Activated CD4-positive, alpha-beta memory T cell treated with anti-CD3 and anti-CD28 coated beads, Interleukin-2, amount 10 ng/mL, durations not matched to agents 7 days and 5 days (primary cell): ENCODE measurements around the gene CCR1. TPM values are rescaled to one million over a fixed set of nuclear protein-coding genes. Genes with fewer than 3 reads are reported as not detected.

ENCODE experiments used
- CTCF ChIA-PET: fragments of 350-600 bp; sonication (Branson Sonifier 250); formaldehyde crosslinking; loops from one replicate; lab custom pipeline; 2021; ENCODE audit warnings: antibody characterized with exemption, inconsistent platforms; lab: Charles Lee
- POLR2A ChIA-PET: fragments of 350-600 bp; sonication (Branson Sonifier 250); formaldehyde crosslinking; loops from one replicate; lab custom pipeline; 2021; ENCODE audit warnings: antibody characterized with exemption; lab: Charles Lee
- DNase-seq: peaks from one replicate; pipeline ENCODE4 v3.0.0-alpha.2; 2020
- H3K27ac Mint-ChIP-seq: one replicate; pipeline ENCODE4 v1.8.0; 2021; ENCODE audit warnings: mild to moderate bottlenecking, mixed read lengths
- H3K27me3 Mint-ChIP-seq: one replicate; pipeline ENCODE4 v1.8.0; 2021; ENCODE audit warnings: mixed read lengths
- H3K36me3 Mint-ChIP-seq: one replicate; pipeline ENCODE4 v1.8.0; 2021; ENCODE audit warnings: low read depth, mixed read lengths
- H3K4me1 Mint-ChIP-seq: one replicate; pipeline ENCODE4 v1.8.0; 2021; ENCODE audit warnings: mixed read lengths
- H3K4me3 Mint-ChIP-seq: one replicate; pipeline ENCODE4 v1.8.0; 2021; ENCODE audit warnings: mild to moderate bottlenecking, mixed read lengths
- H3K9me3 Mint-ChIP-seq: one replicate; pipeline ENCODE4 v1.8.0; 2021; ENCODE audit warnings: mixed read lengths
- total RNA-seq, 2 experiments: library from RNA; stranded (reverse); gene quantifications; one replicate each; pipeline ENCODE4 v1.2.3, GENCODE V29; 2021

Gene CCR1
- total RNA-seq, 2 experiments from 2014 or later: 20.0 to 20.7 TPM

DNA sequence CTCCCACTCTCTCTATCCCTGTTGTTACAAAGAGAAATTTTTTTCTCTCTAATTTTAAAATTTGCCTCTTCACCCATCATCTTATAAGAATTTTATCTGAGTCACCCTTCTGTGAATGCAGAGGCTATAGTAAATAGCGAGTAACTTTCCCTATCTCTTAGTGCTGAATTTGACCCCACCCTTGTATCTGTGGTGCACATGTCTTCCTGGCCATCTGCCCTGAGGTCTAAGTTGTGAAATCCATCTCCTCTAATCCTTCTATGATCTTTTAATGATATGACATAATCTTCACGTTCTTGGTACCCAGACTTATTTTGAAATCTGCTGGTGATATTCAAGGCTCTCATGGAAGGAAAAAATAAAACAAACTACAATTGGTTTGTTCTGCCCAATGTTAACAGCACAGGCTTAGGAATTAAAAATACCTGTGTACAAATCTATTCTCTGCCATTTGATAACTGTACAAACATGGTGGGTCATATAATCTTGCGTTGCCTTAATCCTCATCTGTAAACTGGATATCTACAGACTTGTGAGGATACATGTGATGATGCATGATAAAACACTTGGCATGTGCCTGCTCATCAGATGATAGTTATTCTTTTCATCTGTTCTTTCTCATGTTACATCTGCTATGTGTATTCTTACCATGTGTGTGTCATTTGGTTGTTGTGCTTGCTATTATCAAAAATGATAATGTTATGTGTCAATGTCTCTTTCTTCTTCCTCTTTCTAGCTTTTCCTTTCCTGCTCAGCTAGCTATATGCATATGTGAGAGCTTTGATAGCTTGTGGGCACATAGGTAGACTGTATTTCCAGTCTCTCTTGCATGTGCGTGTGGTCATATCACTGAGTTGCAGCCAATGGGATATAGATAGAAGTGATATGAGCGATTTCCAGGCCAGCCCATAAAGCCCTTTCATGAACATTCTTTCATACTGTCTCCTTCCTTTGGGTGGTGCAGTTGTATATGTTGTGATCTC is 20.4 kb upstream of the CCR1 start:
- DNase-seq: peak; percentile 46
- peaks cover 7% of the 10 kb centered on the region for H3K36me3 Mint-ChIP-seq
- no peak overlapping the region for H3K4me3 Mint-ChIP-seq
- peak overlapping the region; percentile 35 for H3K27ac Mint-ChIP-seq
- peaks cover 6% of the 10 kb centered on the region for H3K9me3 Mint-ChIP-seq
- ChIA-PET CTCF (interaction anchor here (1.0 to 3.1 kb wide), 3 partner anchors 86 to 144 kb away, joined by 3 to 16 read pairs (median 4); no protein-coding TSS in a partner anchor), POLR2A (interaction anchor here (0.9 to 1.8 kb wide), 4 partner anchors 41 to 144 kb away, joined by 3 to 5 read pairs (median 4); partner anchors contain the start of gene CCR5)
- H3K4me1 Mint-ChIP-seq: peaks cover 41% of the 10 kb centered on the region
- H3K27me3 Mint-ChIP-seq: peaks cover 43% of the 10 kb centered on the region

DNA sequence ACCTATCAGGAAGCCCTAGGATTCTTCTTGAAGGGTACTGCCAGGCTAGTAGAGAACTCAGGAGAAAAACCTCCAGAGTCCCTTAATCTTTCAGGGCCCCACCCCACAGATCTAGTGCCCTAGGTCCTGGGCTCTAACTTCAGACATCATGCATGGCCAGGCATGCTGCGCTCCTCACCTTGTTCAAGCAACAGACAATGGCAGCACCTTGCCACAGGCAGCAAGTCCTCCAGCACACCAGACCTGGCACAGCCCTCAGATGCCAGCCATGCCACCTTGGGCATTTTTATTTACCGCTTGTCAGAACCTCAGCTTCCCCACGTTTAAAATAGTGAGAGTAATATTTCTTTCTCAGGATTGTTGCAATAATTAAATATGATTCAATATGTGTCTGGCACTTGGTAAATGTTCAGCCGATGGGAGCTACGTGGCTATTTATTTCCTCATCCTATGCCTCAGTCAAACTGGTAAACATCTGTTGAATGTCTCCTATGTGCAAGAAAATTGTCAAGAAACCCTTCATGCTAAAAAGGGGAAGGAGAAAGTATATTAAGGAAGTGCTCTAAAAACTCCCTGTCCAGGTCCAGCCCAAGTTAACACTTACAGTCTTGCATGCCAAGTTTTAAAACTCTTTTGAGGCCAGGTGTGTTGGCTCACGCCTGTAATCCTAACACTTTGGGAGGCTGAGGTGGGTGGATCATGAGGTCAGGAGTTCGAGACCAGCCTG is 14.5 kb upstream of the CCR1 start:
- no peak overlapping the region for H3K4me3 Mint-ChIP-seq
- H3K9me3 Mint-ChIP-seq: peaks cover 18% of the 10 kb centered on the region
- H3K27ac Mint-ChIP-seq: no peak overlapping the region
- peaks cover 49% of the 10 kb centered on the region for H3K27me3 Mint-ChIP-seq
- ChIA-PET CTCF (interaction anchor here (1.1 to 1.4 kb wide), 2 partner anchors 14 to 149 kb away, joined by 3 to 5 read pairs; partner anchors contain the start of gene CCR1), POLR2A (interaction anchor here (1.0 to 1.2 kb wide), 2 partner anchors 17 to 142 kb away, joined by 3 to 4 read pairs; no protein-coding TSS in a partner anchor)
- DNase-seq: no peak
- H3K4me1 Mint-ChIP-seq: peaks cover 16% of the 10 kb centered on the region
- H3K36me3 Mint-ChIP-seq: peaks cover 27% of the 10 kb centered on the region

DNA sequence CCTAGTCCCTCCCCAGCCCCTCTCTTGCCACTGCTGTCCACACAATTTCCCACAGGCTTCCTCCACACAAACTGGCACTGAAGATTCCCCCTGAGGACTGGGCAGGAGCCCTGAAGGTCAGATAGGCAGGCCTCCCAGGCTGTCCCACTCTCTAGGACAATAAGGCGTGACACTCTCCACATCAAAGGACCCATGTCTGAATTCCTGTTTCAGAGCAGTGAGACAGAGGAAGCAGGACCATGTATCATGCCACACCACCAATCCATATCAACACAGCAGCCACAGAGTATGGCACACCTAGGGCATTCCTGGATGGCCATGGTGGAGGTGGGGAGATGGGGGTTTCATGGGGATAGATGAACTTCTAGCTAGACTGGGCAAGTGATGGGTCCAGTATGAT is 13.8 kb upstream of the CCR1 start:
- POLR2A ChIA-PET: interaction anchor here (1.0 kb wide), 1 partner anchor 16 kb away, joined by 3 read pairs; no protein-coding TSS in a partner anchor
- Mint-ChIP-seq H3K36me3 (peaks cover 29% of the 10 kb centered on the region), H3K27me3 (peaks cover 48% of the 10 kb centered on the region), H3K9me3 (peaks cover 18% of the 10 kb centered on the region), H3K27ac (no peak overlapping the region), H3K4me3 (no peak overlapping the region), H3K4me1 (peaks cover 22% of the 10 kb centered on the region)
- CTCF ChIA-PET: interaction anchor here (1.1 to 1.4 kb wide), 2 partner anchors 14 to 150 kb away, joined by 3 to 5 read pairs; partner anchors contain the start of gene CCR1
- no peak for DNase-seq

DNA sequence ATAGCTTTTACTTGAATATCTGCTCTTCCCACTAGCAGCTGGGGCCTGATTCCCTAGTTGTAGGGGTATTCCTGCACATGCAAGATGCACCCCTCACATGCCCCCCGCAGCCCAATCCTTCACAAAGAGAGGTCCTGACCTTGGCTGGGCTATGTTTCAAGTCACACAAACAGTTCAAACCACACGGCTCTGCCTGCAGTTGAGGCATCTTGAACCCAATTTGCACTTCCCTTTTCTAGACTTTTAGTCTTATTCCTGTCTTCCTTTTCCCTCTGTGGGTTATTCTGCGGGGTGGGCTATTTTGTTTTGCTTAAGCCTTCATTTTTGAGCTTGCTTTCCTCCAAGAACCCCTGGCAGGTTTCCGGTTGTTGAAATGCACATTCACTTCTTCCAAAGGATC is 13.3 kb upstream of the CCR1 start:
- peaks cover 47% of the 10 kb centered on the region for H3K27me3 Mint-ChIP-seq
- DNase-seq: no peak
- ChIA-PET POLR2A (no interaction called here), CTCF (no interaction called here)
- H3K4me3 Mint-ChIP-seq: no peak overlapping the region
- H3K4me1 Mint-ChIP-seq: peaks cover 24% of the 10 kb centered on the region
- H3K9me3 Mint-ChIP-seq: peaks cover 16% of the 10 kb centered on the region
- peaks cover 27% of the 10 kb centered on the region for H3K36me3 Mint-ChIP-seq
- no peak overlapping the region for H3K27ac Mint-ChIP-seq

DNA sequence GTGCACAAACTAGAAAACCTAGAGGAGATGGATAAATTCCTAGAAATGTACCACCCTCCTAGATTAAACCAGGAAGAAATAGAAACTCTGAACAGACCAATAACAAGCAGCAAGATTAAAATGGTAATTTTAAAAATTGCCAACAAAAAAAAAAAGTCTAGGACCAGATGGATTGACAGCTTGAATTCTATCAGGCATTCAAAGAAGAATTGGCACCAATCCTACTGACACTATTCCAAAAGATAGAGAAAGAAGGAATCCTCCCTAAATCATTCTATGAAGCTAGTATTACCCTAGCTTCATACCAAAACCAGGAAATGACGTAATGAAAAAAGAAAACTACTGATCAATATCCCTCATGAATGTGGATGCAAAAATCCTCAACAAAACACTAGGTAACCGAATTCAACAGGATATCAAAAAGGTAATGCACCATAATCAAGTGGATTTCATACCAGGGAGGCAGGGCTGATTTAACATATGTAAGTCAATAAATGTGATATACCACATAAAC is 10.1 kb upstream of the CCR1 start:
- no peak for DNase-seq
- Mint-ChIP-seq H3K9me3 (peaks cover 13% of the 10 kb centered on the region), H3K27me3 (peaks cover 34% of the 10 kb centered on the region), H3K4me1 (peaks cover 24% of the 10 kb centered on the region), H3K4me3 (no peak overlapping the region), H3K36me3 (peaks cover 24% of the 10 kb centered on the region), H3K27ac (no peak overlapping the region)
- ChIA-PET CTCF (interaction anchor here (1.0 to 7.2 kb wide), 4 partner anchors 13 to 227 kb away, joined by 3 to 135 read pairs (median 4); partner anchors contain the start of gene CCR5), POLR2A (no interaction called here)

DNA sequence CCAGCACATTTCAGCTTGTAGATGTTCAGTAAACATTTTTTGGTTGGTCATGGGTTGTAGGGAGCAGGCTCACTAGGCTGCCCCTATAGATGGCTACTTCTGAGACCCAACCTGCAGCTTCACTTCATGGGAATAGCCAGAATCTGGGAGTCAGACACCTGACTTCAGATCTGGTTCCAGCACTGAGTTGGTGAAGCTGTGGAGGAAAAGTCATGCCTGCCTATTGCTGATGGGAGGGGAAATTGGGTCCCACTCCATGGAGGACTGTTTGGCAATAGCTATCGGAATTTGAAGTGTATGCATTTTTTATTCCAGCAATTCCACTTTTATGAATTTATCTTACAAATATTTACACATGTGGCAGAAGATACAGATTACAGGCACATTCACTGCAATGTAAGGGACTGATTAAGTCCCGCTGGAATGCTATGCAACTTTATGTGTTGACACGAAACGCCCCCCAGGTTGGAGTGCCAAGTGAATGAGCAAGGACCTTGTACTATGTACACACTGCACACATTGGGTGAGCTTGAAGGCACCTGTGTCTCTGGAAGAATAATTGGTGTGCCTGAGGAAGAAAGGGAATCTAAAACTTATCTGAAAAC is 7.8 kb upstream of the CCR1 start:
- peaks cover 24% of the 10 kb centered on the region for H3K36me3 Mint-ChIP-seq

DNA sequence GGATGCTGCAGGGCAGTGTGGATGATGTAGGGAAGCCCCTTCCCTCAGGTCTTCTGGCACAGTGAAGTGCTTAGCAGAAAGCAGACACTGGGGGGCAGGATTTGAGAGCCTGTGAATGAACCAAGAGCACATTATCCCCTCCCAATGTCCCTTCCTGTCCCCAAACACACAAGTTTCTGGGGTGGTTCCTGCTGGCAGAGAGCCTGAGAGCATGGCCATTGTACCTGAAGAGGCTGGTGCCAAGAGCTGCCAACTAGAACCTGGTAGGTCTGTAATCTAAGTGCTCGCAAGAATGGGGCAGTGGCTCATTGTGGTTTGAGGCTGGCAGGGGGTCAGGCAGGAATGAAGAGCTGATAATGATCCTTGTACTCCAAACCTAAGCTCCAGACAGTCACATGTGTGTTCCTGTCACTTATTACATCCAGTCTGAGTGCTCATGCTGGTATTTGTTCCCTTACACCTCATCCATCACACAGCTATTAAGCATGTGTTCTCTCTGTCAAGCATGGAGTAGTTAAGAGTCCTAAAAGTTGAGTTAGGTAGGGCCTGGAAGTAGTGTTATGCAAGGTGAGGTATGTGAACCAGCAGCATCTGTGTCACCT is 6.7 kb upstream of the CCR1 start:
- Mint-ChIP-seq H3K9me3 (peaks cover 6% of the 10 kb centered on the region), H3K4me3 (no peak overlapping the region), H3K36me3 (peaks cover 22% of the 10 kb centered on the region), H3K27ac (no peak overlapping the region), H3K4me1 (peaks cover 18% of the 10 kb centered on the region), H3K27me3 (peaks cover 20% of the 10 kb centered on the region)
- DNase-seq: peak; percentile 43
- ChIA-PET CTCF (interaction anchor here (0.8 to 7.2 kb wide), 6 partner anchors 9 to 193 kb away, joined by 3 to 135 read pairs (median 4); partner anchors contain the start of genes CCR5 and CCRL2), POLR2A (interaction anchor here (0.9 to 4.9 kb wide), 5 partner anchors 84 to 156 kb away, joined by 3 to 92 read pairs (median 4); partner anchors contain the start of gene CCR5)

More for the DNA sequence above, 7.8 kb upstream of the CCR1 start:
- no peak overlapping the region for H3K4me3 Mint-ChIP-seq
- DNase-seq: no peak
- peaks cover 16% of the 10 kb centered on the region for H3K4me1 Mint-ChIP-seq
- CTCF ChIA-PET: interaction anchor here (1.2 to 7.2 kb wide), 5 partner anchors 8 to 192 kb away, joined by 3 to 135 read pairs (median 7); partner anchors contain the start of genes CCR1, CCR5 and CCRL2
- H3K9me3 Mint-ChIP-seq: peaks cover 13% of the 10 kb centered on the region
- H3K27ac Mint-ChIP-seq: no peak overlapping the region
- POLR2A ChIA-PET: interaction anchor here (1.2 to 4.9 kb wide), 4 partner anchors 8 to 155 kb away, joined by 4 to 92 read pairs (median 4); partner anchors contain the start of genes CCR1 and CCR5
- H3K27me3 Mint-ChIP-seq: peaks cover 25% of the 10 kb centered on the region

DNA sequence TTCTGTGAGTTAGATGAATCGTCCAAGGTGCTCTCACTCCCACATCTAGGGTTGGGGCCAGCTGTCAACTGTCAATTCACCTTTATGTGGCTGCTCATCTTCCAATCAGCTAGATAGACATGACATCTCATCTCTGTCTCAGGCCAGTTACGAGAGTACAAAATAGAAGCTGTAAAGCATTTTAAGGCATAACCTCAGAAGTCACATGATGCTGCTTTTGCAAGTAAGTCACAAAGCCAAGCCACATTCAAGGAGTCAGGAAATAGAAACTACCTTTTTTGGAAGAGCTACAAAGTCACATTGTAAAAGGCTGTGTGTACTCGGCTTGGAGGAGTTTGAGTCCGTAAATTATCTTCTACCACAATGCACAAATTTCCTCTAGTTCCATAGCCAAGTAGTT is 5.1 kb upstream of the CCR1 start:
- H3K27ac Mint-ChIP-seq: no peak overlapping the region
- POLR2A ChIA-PET: interaction anchor here (0.7 to 4.9 kb wide), 9 partner anchors 13 to 348 kb away, joined by 3 to 92 read pairs (median 5); partner anchors contain the start of genes CCR2 and CCR5
- no peak overlapping the region for H3K4me3 Mint-ChIP-seq
- peaks cover 33% of the 10 kb centered on the region for H3K4me1 Mint-ChIP-seq
- peaks cover 11% of the 10 kb centered on the region for H3K36me3 Mint-ChIP-seq
- H3K27me3 Mint-ChIP-seq: peaks cover 13% of the 10 kb centered on the region
- DNase-seq: peak; percentile 27
- no peaks in the 10 kb centered on the region for H3K9me3 Mint-ChIP-seq
- CTCF ChIA-PET: interaction anchor here (0.8 to 7.2 kb wide), 13 partner anchors 8 to 220 kb away, joined by 3 to 135 read pairs (median 4); partner anchors contain the start of genes CCR5, CCR5AS and CCRL2

DNA sequence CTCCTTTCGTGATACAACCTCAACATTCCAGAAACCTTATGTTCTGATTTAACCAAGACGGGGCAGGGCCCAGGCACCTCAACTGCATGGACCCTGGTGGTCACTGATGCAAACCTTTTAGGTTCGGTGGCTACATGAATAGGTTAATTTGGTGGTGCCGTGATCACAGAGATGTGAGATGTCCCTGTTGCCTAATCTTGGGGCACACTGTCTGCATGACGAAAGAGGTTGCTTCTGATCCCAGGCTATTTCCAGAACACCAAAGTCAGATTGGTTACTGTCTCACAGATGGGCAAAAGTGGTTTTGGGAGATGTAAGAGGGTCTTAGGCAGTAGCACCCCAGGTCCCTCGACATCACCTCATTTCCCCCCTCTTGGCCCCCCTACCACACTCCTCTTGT is 4.0 kb upstream of the CCR1 start:
- CTCF ChIA-PET: interaction anchor here (1.0 to 7.3 kb wide), 2 partner anchors 158 to 198 kb away, joined by 3 to 95 read pairs; partner anchors contain the start of gene CCR5
- H3K27me3 Mint-ChIP-seq: peaks cover 5% of the 10 kb centered on the region
- no peak overlapping the region for H3K4me3 Mint-ChIP-seq
- peaks cover 6% of the 10 kb centered on the region for H3K36me3 Mint-ChIP-seq
- POLR2A ChIA-PET: no interaction called here
- peaks cover 32% of the 10 kb centered on the region for H3K4me1 Mint-ChIP-seq
- no peak overlapping the region for H3K27ac Mint-ChIP-seq
- no peak for DNase-seq
- H3K9me3 Mint-ChIP-seq: no peaks in the 10 kb centered on the region

DNA sequence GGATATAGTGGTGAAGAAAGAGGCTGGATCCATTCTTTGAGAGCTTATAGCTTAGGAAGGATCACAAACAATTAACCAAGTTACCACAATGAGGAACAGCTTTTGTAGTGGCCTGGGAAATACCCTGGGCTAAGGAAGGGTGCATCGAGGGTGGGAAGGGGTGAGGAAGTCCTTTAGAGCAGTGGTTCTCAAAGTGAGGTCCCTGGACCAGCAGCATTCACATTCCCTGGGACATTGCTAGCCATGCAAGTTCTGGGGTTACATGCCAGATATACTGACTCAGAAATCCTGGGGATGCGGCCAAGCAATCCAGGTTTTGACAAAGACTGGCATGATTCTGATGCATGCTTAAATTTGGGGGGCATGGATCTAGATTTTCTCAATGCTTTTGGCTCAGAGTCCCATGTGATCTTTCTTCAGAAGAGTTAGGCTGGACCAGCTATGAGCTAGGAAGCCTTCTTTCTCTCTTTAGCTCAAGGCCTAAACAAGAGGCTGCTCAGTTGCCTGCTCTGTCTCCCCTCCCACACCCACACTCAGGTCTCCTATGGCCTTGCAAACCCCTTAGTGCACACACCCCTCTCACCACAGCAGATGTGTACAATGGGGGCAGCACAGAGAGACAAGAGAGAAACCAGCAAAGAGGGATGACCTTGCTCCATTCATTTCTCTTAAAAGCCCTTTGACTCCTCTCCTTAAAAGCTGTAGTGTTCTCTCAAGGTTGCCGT is 1.8 kb upstream of the CCR1 start:
- Mint-ChIP-seq H3K27me3 (no peaks in the 10 kb centered on the region), H3K4me1 (peaks cover 49% of the 10 kb centered on the region), H3K4me3 (no peak overlapping the region), H3K36me3 (peaks cover 23% of the 10 kb centered on the region), H3K27ac (no peak overlapping the region), H3K9me3 (no peaks in the 10 kb centered on the region)
- ChIA-PET POLR2A (interaction anchor here (0.6 to 4.8 kb wide), 4 partner anchors 112 to 168 kb away, joined by 3 to 101 read pairs (median 12); partner anchors contain the start of gene CCR5), CTCF (interaction anchor here (0.8 to 7.3 kb wide), 8 partner anchors 24 to 168 kb away, joined by 3 to 95 read pairs (median 8); partner anchors contain the start of gene CCR5)
- no peak for DNase-seq
